Measurements from ENCODE around the gene RRAGB. TPM values are rescaled to one million over a fixed set of nuclear protein-coding genes. Genes with fewer than 3 reads are reported as not detected.

The RRAGB gene
- total RNA-seq, 1 experiment from 2014 or later, result 23.3 TPM

DNA sequence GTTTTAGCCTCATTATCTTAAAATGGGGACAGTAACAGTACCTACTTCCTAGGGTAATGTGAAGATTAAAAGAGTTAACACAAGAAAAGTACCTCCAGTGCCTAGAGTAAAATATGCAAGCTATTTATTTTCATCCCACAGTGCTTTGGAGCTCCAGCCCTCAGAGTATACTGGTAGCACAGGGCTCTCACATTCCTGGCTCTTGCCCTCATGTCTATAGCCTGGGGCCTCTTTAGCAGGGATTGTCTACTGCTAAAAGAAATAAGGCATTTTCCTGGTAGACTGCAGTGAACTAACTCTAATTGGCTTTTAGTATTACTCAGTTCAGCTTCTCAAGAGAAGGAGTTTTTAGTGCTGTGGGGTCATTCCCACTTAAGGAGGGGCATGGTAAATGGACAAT lies 60.8 kb downstream of the RRAGB start:
- ChIA-PET POLR2A (ENCODE audit: unreplicated experiment) (no interaction called here), CTCF (no interaction called here)
- no peak overlapping the region for H3K4me3 ChIP-seq
- H3K9me2 ChIP-seq (ENCODE audit: insufficient read depth), result no peaks in the 10 kb centered on the region
- no peak overlapping the region for H3K4me2 ChIP-seq
- H3K36me3 ChIP-seq (ENCODE audit: low read depth), result no peaks in the 10 kb centered on the region
- H2AFZ ChIP-seq, result no peak overlapping the region
- H3K79me2 ChIP-seq (ENCODE audit: low read depth), result no peaks in the 10 kb centered on the region
- H3K4me1 ChIP-seq (replicated peaks; ENCODE audit: insufficient read depth), result no peaks in the 10 kb centered on the region; the same call in 1 of the 2 replicates
- no peaks in the 10 kb centered on the region for H3K27me3 ChIP-seq (ENCODE audit: insufficient read depth, low read depth)
- TF ChIP-seq, protein P1, sequence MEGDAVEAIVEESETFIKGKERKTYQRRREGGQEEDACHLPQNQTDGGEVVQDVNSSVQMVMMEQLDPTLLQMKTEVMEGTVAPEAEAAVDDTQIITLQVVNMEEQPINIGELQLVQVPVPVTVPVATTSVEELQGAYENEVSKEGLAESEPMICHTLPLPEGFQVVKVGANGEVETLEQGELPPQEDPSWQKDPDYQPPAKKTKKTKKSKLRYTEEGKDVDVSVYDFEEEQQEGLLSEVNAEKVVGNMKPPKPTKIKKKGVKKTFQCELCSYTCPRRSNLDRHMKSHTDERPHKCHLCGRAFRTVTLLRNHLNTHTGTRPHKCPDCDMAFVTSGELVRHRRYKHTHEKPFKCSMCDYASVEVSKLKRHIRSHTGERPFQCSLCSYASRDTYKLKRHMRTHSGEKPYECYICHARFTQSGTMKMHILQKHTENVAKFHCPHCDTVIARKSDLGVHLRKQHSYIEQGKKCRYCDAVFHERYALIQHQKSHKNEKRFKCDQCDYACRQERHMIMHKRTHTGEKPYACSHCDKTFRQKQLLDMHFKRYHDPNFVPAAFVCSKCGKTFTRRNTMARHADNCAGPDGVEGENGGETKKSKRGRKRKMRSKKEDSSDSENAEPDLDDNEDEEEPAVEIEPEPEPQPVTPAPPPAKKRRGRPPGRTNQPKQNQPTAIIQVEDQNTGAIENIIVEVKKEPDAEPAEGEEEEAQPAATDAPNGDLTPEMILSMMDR (conservative IDR thresholded peaks at IDR 0.05), result no peak
- TF ChIP-seq EZH2 (IDR thresholded peaks at IDR 0.05; ENCODE audit: low read depth), result no peak
- H3K9me3 ChIP-seq (ENCODE audit: insufficient read depth, low read depth), result no peaks in the 10 kb centered on the region
- peak; percentile 9 to 39 for DNase-seq
- no peaks in the 10 kb centered on the region for H3F3A ChIP-seq (ENCODE audit: insufficient read depth, low read depth)
- intact Hi-C loops (cut with micrococcal nuclease; ENCODE audit: unreplicated experiment), result no loop called here
- no peak overlapping the region for H3K27ac ChIP-seq
- no peaks in the 10 kb centered on the region for H4K20me1 ChIP-seq (ENCODE audit: insufficient read depth)
- no TSS peak for BruUV-seq (replicated peaks)

DNA sequence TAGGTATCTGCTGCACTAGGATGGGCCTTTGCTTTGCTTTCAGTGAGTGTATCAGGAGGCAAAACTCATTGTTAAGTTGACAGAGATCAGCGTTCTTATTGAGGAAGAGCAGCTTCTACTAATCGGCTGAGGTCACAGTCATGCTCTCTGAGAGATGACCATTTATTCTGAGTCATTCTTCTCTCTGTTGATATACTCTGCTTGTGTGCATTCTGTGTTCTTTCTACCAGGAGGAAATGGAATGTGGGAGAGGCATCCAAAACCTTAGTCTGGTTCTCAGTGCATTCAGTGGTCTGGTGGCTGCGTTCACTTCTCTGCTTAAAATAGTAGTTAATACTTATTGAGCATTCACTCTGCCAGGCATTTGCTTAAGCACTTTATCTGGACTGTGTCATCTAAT lies 66.2 kb downstream of the RRAGB start:
- no TSS peak for BruUV-seq (replicated peaks)
- H3K79me2 ChIP-seq (ENCODE audit: low read depth), result no peaks in the 10 kb centered on the region
- TF ChIP-seq, protein P1 (conservative IDR thresholded peaks at IDR 0.05), result no peak
- TF ChIP-seq EZH2 (IDR thresholded peaks at IDR 0.05; ENCODE audit: low read depth), result no peak
- H3K9me3 ChIP-seq (ENCODE audit: insufficient read depth, low read depth), result no peaks in the 10 kb centered on the region
- H3K27ac ChIP-seq, result no peak overlapping the region
- ChIA-PET CTCF (no interaction called here), POLR2A (ENCODE audit: unreplicated experiment) (no interaction called here)
- H3K9me2 ChIP-seq (ENCODE audit: insufficient read depth), result no peaks in the 10 kb centered on the region
- intact Hi-C loops (cut with micrococcal nuclease; ENCODE audit: unreplicated experiment), result no loop called here
- no peaks in the 10 kb centered on the region for H3K36me3 ChIP-seq (ENCODE audit: low read depth)
- H3K4me1 ChIP-seq (replicated peaks; ENCODE audit: insufficient read depth), result no peaks in the 10 kb centered on the region
- H2AFZ ChIP-seq, result no peak overlapping the region
- no peaks in the 10 kb centered on the region for H3K27me3 ChIP-seq (ENCODE audit: insufficient read depth, low read depth)
- DNase-seq, result no peak
- no peaks in the 10 kb centered on the region for H4K20me1 ChIP-seq (ENCODE audit: insufficient read depth)
- no peaks in the 10 kb centered on the region for H3F3A ChIP-seq (ENCODE audit: insufficient read depth, low read depth)
- no peak overlapping the region for H3K4me2 ChIP-seq
- H3K4me3 ChIP-seq, result no peak overlapping the region

DNA sequence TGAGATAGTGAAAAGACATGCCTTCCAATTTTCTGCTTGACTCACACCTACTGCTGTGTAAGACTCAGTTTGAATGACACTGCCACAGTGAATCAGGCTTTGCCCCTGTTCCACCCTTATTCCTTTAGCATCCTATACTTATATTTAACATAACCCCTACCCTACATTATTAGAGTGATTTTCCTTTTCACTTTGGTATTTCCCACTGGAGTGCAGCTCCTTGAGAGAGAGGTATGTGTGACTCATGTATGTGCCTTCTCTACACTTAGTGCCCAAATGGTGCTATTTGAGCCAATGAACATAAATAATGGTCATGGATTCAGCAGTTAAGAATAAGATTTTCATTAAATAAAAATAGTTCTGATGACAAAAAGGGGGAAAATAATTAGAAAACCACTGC lies 69.5 kb downstream of the RRAGB start:
- no peaks in the 10 kb centered on the region for H3K27me3 ChIP-seq (ENCODE audit: insufficient read depth, low read depth)
- H2AFZ ChIP-seq, result no peak overlapping the region
- ChIA-PET POLR2A (ENCODE audit: unreplicated experiment) (no interaction called here), CTCF (no interaction called here)
- no peak for TF ChIP-seq EZH2 (IDR thresholded peaks at IDR 0.05; ENCODE audit: low read depth)
- no TSS peak for BruUV-seq (replicated peaks)
- no peaks in the 10 kb centered on the region for H3F3A ChIP-seq (ENCODE audit: insufficient read depth, low read depth)
- no peaks in the 10 kb centered on the region for H3K9me2 ChIP-seq (ENCODE audit: insufficient read depth)
- H3K4me3 ChIP-seq, result no peak overlapping the region
- no peak overlapping the region for H3K4me2 ChIP-seq
- H4K20me1 ChIP-seq (ENCODE audit: insufficient read depth), result no peaks in the 10 kb centered on the region
- H3K4me1 ChIP-seq (replicated peaks; ENCODE audit: insufficient read depth), result no peaks in the 10 kb centered on the region
- no peaks in the 10 kb centered on the region for H3K9me3 ChIP-seq (ENCODE audit: insufficient read depth, low read depth)
- no peaks in the 10 kb centered on the region for H3K79me2 ChIP-seq (ENCODE audit: low read depth)
- no peak overlapping the region for H3K27ac ChIP-seq
- intact Hi-C loops (cut with micrococcal nuclease; ENCODE audit: unreplicated experiment), result no loop called here
- no peaks in the 10 kb centered on the region for H3K36me3 ChIP-seq (ENCODE audit: low read depth)
- no peak for DNase-seq

DNA sequence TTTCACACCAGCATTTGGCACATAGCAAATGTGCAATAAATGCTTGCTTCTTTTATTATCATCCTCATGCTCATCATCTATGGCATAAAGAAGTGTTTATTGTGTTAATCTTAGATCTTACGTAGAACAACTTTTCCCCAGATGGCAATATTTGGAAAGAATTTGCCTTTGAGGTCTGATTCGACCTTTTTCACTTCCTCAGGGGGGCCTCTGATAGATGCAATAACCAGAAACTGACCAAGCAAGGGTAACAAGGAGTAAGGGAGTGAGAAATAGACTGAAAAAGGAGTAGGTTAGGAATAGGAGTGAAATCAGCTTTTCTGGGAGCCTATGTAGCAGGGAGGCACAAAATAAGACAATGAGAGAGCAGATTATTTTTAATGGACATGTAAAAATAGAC lies 70.2 kb downstream of the RRAGB start:
- H3K27me3 ChIP-seq (ENCODE audit: insufficient read depth, low read depth), result no peaks in the 10 kb centered on the region
- CTCF ChIA-PET, result no interaction called here
- intact Hi-C loops (cut with micrococcal nuclease; ENCODE audit: unreplicated experiment), result no loop called here

More for the DNA sequence above, 70.2 kb downstream of the RRAGB start:
- BruUV-seq (replicated peaks), result no TSS peak
- TF ChIP-seq, protein P1 (conservative IDR thresholded peaks at IDR 0.05), result no peak
- TF ChIP-seq EZH2 (IDR thresholded peaks at IDR 0.05; ENCODE audit: low read depth), result no peak
- Histone ChIP-seq H3K9me2 (ENCODE audit: insufficient read depth) (no peaks in the 10 kb centered on the region), H3K27ac (no peak overlapping the region), H3K4me3 (no peak overlapping the region), H4K20me1 (ENCODE audit: insufficient read depth) (no peaks in the 10 kb centered on the region), H3F3A (ENCODE audit: insufficient read depth, low read depth) (no peaks in the 10 kb centered on the region), H3K9me3 (ENCODE audit: insufficient read depth, low read depth) (no peaks in the 10 kb centered on the region), H3K4me1 (replicated peaks; ENCODE audit: insufficient read depth) (no peaks in the 10 kb centered on the region), H3K36me3 (ENCODE audit: low read depth) (no peaks in the 10 kb centered on the region), H3K79me2 (ENCODE audit: low read depth) (no peaks in the 10 kb centered on the region), H3K4me2 (no peak overlapping the region), H2AFZ (no peak overlapping the region)
- POLR2A ChIA-PET (ENCODE audit: unreplicated experiment), result no interaction called here
- DNase-seq, result no peak
